ENCODE results near the gene HCFC2.

DNA sequence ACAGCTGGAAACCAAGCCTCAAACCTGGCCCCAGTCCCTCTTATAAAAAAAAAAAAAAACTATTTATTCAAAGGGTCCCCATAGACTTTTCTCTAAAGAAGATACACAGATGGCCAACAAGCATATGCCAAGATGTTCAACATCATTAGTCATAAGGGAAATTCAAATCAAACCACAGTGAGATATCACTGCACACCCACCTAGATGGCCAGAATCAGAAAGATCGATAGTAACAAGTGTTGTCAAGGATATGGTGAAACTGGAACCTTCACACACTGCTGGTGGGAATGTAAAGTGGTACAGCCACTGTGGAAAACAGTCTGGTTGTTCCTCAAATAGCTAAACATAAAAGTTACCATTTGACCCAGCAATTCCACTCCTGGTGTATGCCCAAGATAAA lies 79.6 kb downstream of the HCFC2 start:
- TF ChIP-seq POLR2AphosphoS5 (IDR thresholded peaks at IDR 0.05): no peak
- TF ChIP-seq, protein P1, sequence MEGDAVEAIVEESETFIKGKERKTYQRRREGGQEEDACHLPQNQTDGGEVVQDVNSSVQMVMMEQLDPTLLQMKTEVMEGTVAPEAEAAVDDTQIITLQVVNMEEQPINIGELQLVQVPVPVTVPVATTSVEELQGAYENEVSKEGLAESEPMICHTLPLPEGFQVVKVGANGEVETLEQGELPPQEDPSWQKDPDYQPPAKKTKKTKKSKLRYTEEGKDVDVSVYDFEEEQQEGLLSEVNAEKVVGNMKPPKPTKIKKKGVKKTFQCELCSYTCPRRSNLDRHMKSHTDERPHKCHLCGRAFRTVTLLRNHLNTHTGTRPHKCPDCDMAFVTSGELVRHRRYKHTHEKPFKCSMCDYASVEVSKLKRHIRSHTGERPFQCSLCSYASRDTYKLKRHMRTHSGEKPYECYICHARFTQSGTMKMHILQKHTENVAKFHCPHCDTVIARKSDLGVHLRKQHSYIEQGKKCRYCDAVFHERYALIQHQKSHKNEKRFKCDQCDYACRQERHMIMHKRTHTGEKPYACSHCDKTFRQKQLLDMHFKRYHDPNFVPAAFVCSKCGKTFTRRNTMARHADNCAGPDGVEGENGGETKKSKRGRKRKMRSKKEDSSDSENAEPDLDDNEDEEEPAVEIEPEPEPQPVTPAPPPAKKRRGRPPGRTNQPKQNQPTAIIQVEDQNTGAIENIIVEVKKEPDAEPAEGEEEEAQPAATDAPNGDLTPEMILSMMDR (IDR thresholded peaks at IDR 0.05): no peak
- TF ChIP-seq POLR2A (IDR thresholded peaks at IDR 0.05): no peak
- TF ChIP-seq EP300 (IDR thresholded peaks at IDR 0.05): no peak
